HAP-1 (cell line): ENCODE results near the gene RIMBP2.

Experiments
- DNase-seq, 2 experiments: peaks; one replicate each; pipeline ENCODE4 v3.0.0-alpha.2; 2016 to 2020; ENCODE audit warnings: low spot score in 2 of 2
- H3K27me3 ChIP-seq: fragments of 250-450 bp; sonication (Bioruptor Pico); 2 replicates; pipeline ENCODE4 v1.5.1; 2020; ENCODE audit warnings: low read depth, mild to moderate bottlenecking, moderate library complexity
- H3K36me3 ChIP-seq: fragments of 250-450 bp; sonication (Bioruptor Pico); replicated peaks from 2 replicates; pipeline ENCODE4 v1.5.1; 2020; ENCODE audit warnings: mild to moderate bottlenecking
- H3K4me1 ChIP-seq: fragments of 250-450 bp; sonication (Bioruptor Pico); 2 replicates; pipeline ENCODE4 v1.5.1; 2020; ENCODE audit warnings: mild to moderate bottlenecking
- H3K4me3 ChIP-seq: fragments of 250-450 bp; sonication (Bioruptor Pico); 2 replicates; pipeline ENCODE4 v1.5.1; 2020; ENCODE audit warnings: mild to moderate bottlenecking, moderate library complexity
- H3K9me3 ChIP-seq: fragments of 250-450 bp; sonication (Bioruptor Pico); 2 replicates; pipeline ENCODE4 v1.5.1; 2020; ENCODE audit warnings: mild to moderate bottlenecking, moderate library complexity
- in situ Hi-C: fragments of 300-500 bp; cut with MboI; formaldehyde crosslinking; loops from 3 replicates; pipeline ENCODE4 v1.14.3; 2020; ENCODE audit warnings: low sequenced_read_pairs, inconsistent platforms, mixed read lengths

The RIMBP2 gene

DNA sequence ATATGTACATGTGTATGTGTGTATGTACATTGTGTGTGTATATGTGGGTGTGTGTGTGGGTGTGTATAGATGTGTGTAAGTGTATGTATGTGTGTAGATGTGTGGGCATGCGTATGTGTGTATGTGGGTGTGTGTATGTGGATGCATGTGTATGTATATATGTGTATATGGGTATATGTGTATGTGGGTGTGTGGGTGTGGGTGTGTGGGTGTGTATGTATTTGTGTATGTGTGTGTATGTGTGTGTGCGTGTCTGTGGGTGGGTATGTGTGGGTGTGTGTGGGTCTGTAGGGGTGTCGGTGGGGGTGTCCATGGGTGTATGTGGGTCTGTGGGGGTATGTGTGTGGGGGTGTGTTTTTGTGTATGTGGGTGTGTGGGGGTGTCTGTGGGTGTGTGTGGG is 276.8 kb downstream of the RIMBP2 start:
- no peaks in the 10 kb centered on the region for H3K27me3 ChIP-seq
- no peak for DNase-seq
- no peak overlapping the region for H3K4me3 ChIP-seq
- H3K4me1 ChIP-seq = no peaks in the 10 kb centered on the region
- in situ Hi-C loops = no loop called here
- no peaks in the 10 kb centered on the region for H3K9me3 ChIP-seq
- no peaks in the 10 kb centered on the region for H3K36me3 ChIP-seq

DNA sequence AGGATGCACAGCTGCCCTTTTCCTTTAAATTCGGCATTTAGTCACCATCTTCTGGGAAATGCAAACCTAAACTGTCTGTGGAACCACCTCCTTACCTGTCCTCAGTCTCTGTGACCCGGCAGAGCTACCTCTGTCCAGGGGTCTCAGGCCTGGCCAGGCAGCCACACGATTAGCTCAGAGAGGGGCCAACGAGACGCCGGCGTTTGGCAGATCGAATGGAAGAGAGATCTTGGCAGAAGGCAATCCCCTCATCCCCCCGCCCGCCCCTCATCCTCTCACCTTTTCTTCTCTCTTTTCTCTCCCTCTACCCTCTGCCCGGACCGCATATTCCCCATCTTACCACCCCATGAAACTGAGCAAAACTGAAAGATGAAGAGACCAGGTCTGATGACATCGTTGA is 277.4 kb downstream of the RIMBP2 start:
- H3K9me3 ChIP-seq = no peaks in the 10 kb centered on the region
- DNase-seq = no peak
- H3K4me3 ChIP-seq = no peak overlapping the region
- H3K27me3 ChIP-seq = no peaks in the 10 kb centered on the region
- no peaks in the 10 kb centered on the region for H3K36me3 ChIP-seq
- H3K4me1 ChIP-seq = no peaks in the 10 kb centered on the region
- in situ Hi-C loops = no loop called here

DNA sequence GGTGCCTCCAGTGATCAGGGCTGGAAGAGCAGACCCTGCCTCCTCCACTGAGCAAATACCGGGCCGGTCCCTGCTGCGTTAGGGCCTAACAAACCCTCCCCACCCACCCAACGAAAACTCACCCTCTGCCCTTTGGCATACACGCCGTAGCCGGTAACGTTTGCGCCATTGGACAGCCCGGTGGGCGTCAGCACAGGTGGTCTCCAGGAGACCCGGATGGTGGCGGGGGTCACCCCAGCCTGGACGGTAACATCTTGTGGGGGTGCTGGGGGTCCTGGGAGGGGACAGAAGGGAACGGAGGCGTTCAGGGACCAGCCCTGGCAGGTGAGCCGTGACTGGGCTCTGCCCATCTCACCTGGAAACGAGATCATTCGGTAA is 277.9 kb downstream of the RIMBP2 start:
- Histone ChIP-seq H3K36me3 (no peaks in the 10 kb centered on the region), H3K4me1 (no peaks in the 10 kb centered on the region), H3K4me3 (no peak overlapping the region), H3K9me3 (no peaks in the 10 kb centered on the region), H3K27me3 (no peaks in the 10 kb centered on the region)
- no peak for DNase-seq
- in situ Hi-C loops = no loop called here

DNA sequence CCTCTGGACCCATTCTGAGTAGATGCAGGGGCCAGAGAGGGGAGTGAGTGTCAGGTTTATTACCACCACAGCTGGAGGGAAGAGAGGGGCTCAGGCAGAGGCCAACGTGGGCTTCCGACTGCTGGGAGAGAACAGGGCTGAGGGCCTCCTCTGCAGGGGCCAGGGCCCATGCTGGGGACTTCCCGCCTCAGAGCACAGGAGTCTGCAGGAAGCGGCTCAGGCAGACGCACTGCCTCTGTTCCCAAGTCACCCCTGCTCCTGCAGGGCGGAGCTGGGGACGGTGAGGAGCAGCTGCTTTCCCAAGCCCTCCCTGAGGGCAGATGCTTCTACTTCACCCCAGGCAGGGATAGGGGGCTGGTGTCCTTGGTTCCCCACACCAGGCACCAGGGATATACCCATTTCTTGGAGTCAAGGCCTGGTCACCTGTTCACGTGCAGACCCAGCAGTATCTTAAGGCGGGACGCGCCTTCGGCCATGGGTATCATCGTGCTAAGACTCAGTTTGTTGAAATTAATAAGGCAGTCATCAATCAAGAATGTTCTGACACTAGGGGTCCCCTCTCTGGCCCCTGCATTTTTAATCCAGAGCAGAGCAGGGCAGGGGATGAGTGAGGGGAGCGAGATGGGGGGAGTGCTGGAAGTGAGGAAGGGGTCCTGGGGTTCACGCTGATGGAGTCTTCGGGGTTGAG is 278.4 kb downstream of the RIMBP2 start:
- Histone ChIP-seq H3K4me1 (no peaks in the 10 kb centered on the region), H3K4me3 (no peak overlapping the region), H3K27me3 (no peaks in the 10 kb centered on the region), H3K36me3 (no peaks in the 10 kb centered on the region), H3K9me3 (no peaks in the 10 kb centered on the region)
- no peak for DNase-seq
- in situ Hi-C loops = no loop called here

DNA sequence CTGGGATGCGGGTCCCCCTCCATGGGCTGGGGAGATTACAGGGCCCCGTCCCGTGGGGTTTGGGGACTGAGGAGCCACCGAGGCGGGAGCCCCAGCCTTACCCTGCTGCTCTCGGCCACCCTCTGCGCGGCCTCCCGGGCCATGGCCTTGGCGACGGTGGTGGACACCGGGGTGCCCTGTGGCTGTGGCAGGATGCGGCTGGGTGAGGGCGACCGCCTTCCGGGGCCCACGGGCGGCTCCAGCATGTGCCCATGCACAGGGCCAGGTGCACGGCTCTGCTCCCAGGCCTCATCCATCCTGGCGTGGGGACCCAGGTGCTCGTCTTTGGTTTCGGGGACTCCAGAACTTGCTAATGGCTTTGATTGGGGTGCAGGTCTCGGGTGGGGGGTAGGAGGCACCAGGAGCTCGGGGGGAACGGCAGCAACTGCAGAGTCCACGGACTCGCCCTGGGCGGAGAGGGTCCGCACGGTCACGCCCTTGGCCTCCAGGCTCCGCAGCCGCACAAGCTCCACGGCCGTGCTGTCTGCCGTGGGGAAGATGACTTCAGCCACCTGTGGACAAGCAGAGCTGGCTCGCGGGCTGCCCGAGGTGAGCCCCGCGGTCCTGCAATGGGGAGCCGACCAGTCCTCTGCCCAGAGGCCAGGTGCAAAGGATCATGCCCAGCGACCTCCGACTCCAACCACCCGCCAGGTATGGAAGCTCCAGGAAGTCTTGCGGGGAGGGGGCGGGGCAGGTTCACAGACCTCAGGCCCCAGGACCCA is 279.2 kb downstream of the RIMBP2 start:
- H3K36me3 ChIP-seq = no peaks in the 10 kb centered on the region
- no peaks in the 10 kb centered on the region for H3K27me3 ChIP-seq
- H3K9me3 ChIP-seq = no peaks in the 10 kb centered on the region

DNA sequence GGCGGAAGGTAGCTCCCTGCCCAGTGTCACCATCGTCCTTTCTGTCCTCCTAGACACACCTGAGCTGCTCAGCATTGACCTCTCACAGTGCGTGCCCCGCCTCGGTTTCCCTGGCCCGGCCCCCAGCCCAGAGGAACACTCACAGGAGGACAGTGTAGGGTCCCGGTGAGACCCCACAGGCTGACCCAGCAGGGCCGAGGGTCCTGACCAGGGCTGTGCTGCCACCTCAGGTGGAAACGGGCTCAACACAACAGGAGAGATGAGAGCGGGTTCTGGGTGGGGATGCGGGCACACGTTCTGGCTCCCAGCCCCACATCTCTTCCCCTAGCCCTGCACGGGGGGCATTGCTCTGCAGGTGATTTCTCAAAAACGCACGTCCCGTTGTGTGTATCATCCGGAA is 280.3 kb downstream of the RIMBP2 start:
- DNase-seq = no peak
- Histone ChIP-seq H3K27me3 (no peaks in the 10 kb centered on the region), H3K4me1 (no peaks in the 10 kb centered on the region), H3K36me3 (no peaks in the 10 kb centered on the region), H3K4me3 (no peak overlapping the region), H3K9me3 (no peaks in the 10 kb centered on the region)
- in situ Hi-C loops = no loop called here

More for the DNA sequence above, 279.2 kb downstream of the RIMBP2 start:
- DNase-seq = no peak
- in situ Hi-C loops = no loop called here
- H3K4me3 ChIP-seq = no peak overlapping the region
- H3K4me1 ChIP-seq = no peaks in the 10 kb centered on the region

DNA sequence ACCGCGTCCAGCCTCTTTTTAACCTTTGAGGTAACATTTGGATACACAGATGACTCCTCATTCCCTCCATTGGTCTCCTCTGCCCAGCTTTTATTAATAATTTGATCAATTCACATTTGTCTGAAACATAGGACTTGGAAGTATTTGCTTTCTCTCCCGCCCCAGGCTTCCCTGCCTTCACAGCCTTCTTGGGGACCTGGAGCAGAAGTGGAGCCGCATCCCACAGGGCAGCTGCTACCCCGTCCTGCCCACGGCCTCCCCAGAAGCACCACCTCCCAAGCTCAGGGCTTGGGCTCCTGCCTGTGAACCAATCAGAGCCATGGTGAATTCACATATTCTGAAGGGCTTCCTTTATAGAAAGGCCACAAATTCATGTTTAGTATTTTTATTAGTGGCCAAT is 280.8 kb downstream of the RIMBP2 start:
- no peak for DNase-seq
- Histone ChIP-seq H3K4me1 (no peaks in the 10 kb centered on the region), H3K4me3 (no peak overlapping the region), H3K36me3 (no peaks in the 10 kb centered on the region), H3K27me3 (no peaks in the 10 kb centered on the region), H3K9me3 (no peaks in the 10 kb centered on the region)
- in situ Hi-C loops = no loop called here

DNA sequence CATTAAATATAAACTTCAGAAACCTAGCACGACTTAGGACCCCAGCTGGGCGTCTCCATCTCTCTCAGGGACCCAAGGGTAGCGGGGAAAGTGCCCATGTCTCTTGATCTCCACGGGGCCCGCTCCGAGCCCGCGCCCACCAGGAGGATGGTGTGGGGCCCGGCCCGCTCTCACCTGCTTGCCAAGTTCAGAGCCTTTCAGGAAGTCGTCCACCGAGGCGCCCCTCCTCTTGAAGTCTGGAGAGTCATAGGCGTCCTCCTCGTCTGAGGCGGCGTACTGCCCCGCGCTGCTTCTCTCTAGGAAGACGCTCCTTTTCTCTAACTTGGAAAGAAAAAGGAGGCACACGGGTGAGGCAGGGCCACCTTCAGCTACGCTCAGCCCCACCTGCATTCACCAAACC is 281.5 kb downstream of the RIMBP2 start:
- Histone ChIP-seq H3K9me3 (no peaks in the 10 kb centered on the region), H3K4me3 (no peak overlapping the region), H3K36me3 (no peaks in the 10 kb centered on the region), H3K27me3 (no peaks in the 10 kb centered on the region), H3K4me1 (no peaks in the 10 kb centered on the region)
- DNase-seq = no peak
- in situ Hi-C loops = no loop called here

DNA sequence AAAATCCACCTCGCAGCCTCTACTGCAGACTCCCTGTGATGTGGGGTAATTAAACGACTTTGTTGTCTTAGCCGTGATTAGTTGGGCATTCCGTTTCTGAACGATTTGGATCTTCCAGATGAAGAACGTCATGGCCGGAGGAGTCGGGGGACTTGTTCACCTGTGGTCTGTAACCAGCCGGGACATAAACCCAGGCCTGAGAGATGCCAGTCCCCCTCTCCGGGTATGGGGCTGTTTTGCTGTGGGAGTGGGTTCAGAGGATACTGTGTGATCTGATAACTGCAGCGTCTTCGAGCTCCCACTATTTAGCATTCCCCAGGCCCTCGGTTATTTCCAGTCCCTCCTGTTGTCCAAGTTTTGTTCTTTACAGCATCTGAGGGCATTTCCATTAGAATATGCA is 282.3 kb downstream of the RIMBP2 start:
- no peaks in the 10 kb centered on the region for H3K36me3 ChIP-seq
- no peaks in the 10 kb centered on the region for H3K4me1 ChIP-seq
- in situ Hi-C loops = no loop called here
- no peak for DNase-seq
- H3K4me3 ChIP-seq = no peak overlapping the region
- H3K9me3 ChIP-seq = no peaks in the 10 kb centered on the region
- H3K27me3 ChIP-seq = no peaks in the 10 kb centered on the region

DNA sequence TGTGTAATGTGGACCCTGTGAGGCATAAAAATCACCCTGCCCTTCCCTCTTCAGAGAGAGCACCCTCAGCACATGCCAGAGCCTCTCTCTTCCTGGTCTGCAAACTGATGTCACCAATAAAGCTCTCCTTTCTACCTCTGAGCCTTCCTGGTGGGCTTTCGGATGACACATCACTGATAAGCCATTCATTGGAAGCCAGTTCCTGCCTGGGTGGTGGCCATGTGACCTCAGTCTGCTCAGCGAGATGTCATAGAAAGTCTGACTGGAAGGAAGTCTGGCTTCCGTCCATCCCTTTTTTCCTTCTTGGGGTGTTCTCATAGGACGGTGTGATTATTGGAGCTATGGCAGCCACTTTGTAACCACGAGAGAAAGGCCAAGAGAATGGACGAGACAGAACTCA is 282.7 kb downstream of the RIMBP2 start:
- Histone ChIP-seq H3K27me3 (no peaks in the 10 kb centered on the region), H3K36me3 (no peaks in the 10 kb centered on the region), H3K4me1 (no peaks in the 10 kb centered on the region), H3K9me3 (no peaks in the 10 kb centered on the region), H3K4me3 (no peak overlapping the region)
- DNase-seq = no peak
- in situ Hi-C loops = no loop called here

DNA sequence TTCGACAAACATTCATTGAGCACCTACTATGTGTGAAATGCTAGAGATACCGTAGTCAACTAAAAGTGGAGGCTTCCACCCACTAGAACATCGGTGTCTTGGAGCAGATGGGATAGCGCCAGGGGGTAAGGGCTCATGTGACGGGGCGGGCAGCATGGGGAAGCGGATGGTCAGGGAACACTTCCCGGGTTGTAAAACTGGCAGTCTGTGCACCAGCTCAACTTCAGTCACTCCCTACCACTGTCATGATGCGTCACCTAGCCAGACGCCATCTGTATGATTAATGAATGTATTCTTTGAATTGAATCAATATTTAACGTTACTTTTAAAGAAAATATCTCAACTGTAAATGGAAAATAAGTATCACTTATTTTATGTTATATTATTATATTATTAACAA is 284.9 kb downstream of the RIMBP2 start:
- Histone ChIP-seq H3K9me3 (no peaks in the 10 kb centered on the region), H3K36me3 (no peaks in the 10 kb centered on the region), H3K4me1 (no peaks in the 10 kb centered on the region), H3K4me3 (no peak overlapping the region), H3K27me3 (no peaks in the 10 kb centered on the region)
- in situ Hi-C loops = no loop called here
- DNase-seq = no peak

DNA sequence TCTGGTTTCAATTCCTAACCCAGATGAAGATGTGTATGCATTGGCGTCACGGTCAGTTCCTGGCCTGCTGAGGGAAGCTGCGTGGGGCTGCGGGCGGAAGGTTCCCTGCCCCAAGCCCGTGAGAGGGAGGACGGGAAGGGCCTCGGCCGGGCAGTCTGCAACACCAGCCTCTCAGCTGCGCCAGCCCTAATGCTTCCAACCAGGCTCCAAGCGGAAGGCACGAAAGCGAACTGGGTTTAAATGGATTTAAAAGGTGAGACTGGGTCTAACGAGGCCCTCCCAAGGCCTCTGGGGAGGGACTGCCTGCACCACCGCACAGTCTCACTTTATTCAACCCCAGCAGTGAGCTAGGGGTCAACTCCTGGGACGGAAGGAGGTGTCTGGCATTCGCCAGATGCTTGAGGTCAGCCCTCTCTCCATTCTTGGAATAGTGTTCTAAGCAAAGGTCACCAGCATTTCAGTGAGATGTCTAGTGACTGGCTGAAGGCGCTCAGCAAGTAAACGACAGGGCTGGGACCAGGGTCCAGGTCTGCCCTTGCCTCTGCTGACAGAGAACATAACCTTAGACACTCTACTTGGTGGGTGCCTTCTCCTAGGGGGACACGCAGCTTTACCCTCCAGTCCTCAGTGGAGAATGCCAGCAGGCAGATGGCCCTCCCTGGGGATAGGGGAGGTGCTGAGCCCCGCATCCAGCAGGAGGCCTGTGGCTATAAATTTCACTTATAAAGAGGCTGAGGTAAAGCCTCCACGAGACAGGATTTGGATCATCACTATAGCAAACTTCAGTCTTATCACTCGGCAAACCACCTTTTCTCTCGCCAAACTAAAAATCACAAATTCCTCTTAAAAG is 286.2 kb downstream of the RIMBP2 start:
- Histone ChIP-seq H3K36me3 (no peaks in the 10 kb centered on the region), H3K27me3 (no peaks in the 10 kb centered on the region)

DNA sequence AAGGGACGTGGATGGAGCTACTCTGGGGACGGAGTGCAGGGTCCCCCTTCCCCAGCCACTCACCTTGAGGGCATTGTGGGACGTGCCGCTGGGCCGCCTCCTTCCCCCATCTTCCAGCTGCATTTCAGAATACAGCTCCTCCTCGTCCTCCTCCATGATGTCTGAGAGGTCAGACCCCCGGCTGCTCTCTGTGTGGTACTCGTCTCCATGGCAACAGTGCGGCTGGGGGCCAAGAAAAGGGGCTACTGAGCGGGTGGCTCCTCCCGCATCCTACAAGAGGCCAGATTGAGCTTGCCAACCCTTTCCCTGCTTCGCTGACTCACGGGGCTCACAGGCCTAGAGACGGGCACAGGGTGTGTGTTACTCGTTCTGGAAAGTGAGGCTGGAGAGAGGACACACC is 288.0 kb downstream of the RIMBP2 start:
- in situ Hi-C loops = no loop called here
- H3K4me3 ChIP-seq = no peak overlapping the region
- no peak for DNase-seq
- no peaks in the 10 kb centered on the region for H3K27me3 ChIP-seq
- H3K4me1 ChIP-seq = no peaks in the 10 kb centered on the region
- no peaks in the 10 kb centered on the region for H3K9me3 ChIP-seq
- H3K36me3 ChIP-seq = no peaks in the 10 kb centered on the region

More for the DNA sequence above, 286.2 kb downstream of the RIMBP2 start:
- Histone ChIP-seq H3K9me3 (no peaks in the 10 kb centered on the region), H3K4me3 (no peak overlapping the region), H3K4me1 (no peaks in the 10 kb centered on the region)
- DNase-seq = no peak
- in situ Hi-C loops = no loop called here

DNA sequence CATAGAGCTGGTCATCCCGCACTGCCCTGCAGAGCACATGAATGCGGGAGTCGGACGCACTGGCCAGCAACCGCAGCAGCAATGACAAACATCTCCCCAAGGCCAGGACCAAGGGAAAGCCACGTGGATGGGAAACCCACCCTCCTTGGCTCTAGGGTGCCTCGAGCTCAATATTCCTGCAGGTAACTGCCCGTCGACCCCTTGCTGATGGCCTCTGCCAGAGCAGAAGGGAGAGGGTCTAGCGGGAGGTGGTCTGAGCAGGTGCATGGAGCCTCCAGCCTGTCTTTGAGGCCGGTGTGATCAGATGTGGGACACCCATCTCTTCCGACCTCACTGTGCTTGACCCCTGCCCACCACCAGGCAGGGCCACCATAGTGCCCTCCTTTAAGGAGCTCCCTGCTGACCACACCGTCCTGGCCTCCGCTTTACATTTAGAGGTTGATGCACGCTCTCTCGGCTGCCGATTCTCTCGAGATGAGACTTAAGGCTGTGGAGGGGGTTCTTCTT is 288.7 kb downstream of the RIMBP2 start:
- no peaks in the 10 kb centered on the region for H3K27me3 ChIP-seq
- in situ Hi-C loops = no loop called here

More for the DNA sequence above, 288.7 kb downstream of the RIMBP2 start:
- Histone ChIP-seq H3K4me1 (no peaks in the 10 kb centered on the region), H3K36me3 (no peaks in the 10 kb centered on the region), H3K9me3 (no peaks in the 10 kb centered on the region), H3K4me3 (no peak overlapping the region)
- DNase-seq = no peak
